Stimulated activated naive CD4-positive, alpha-beta T cell treated with Interleukin-2 at 50 U/mL for 16 hours (primary cell): ENCODE measurements around the gene MID1.

Experiments used
- DNase-seq: peaks from one replicate; lab custom pipeline; 2025; lab: John Stamatoyannopoulos, UW

MID1 gene

GRCh38 chrX:10529344-10529743 lies 91.0 kb downstream of the MID1 start:
- no peak for DNase-seq

GRCh38 chrX:10526451-10526850 lies 93.9 kb downstream of the MID1 start:
- no peak for DNase-seq

DNA sequence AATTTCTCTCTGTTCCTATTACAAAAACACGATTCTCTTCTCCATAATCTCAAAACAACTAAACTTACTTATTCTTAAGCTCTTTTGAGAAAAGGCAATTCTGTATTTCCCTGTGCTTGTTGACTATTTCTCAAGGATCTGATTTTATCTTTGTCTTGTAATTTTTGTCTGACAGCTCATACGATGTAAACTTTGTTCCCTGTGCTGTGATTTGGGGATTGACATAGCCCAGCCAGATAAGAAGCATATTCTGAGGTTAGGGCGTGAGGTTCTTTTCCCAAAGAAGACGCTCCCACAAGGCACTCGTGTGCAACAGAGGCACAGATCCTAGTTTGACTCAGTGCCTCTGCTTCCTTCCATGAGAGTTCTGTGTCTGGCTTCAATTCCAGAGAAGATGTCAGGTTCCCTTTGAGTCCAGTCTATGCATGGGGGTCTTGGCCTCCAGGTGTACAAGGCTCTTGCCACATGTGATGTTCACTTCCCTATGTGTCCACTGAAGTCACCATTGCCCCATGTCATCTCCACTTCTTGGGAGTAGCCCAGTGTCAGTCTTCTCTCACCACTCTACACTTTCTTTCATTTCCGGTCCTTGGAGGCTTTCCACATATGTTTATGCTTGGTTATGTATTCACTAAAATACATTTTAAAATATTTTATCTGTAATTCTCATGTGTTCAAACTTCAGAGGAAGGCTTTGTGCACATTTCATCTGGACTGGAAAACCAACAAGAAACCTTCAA lies 94.8 kb downstream of the MID1 start:
- DNase-seq, result no peak

DNA sequence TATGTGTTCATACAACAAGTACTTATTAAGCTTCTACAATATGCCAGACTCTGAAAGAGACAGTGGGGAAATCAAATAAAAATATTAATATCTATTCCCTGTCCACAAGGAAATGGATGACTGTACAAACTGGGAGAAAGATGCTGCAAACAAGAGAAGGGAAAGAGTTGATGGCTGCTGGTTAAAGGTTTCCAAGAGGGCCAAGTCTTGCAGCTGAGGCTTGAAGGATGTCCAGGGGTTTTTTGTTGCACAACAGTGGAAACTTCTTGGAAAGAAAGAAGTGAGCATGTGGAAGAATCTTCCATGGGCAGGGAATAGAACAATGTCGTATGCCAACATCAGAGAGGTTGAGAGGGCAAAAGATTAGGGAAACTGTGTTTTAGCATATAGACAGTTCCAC lies 95.8 kb downstream of the MID1 start:
- no peak for DNase-seq

DNA sequence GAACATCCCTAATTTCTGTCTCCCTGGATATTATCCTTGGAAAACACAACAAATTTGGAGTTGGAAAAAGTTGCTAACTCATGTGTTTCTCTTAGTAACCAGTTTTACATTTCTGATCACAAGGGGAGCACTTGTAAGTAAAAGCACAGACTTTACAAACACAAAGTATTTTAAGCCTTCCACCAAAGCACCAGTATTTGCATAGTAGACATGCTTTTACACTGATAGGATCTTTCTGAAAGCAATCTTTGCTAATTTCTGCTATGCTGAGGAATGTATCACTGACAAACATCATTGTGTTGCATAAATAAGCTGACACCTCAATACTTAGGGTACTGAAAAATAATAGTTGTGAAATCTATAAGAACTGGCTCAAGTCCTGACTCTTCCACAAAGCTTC lies 100.6 kb downstream of the MID1 start:
- no peak for DNase-seq

GRCh38 chrX:10519278-10519677 lies 101.1 kb downstream of the MID1 start:
- no peak for DNase-seq

DNA sequence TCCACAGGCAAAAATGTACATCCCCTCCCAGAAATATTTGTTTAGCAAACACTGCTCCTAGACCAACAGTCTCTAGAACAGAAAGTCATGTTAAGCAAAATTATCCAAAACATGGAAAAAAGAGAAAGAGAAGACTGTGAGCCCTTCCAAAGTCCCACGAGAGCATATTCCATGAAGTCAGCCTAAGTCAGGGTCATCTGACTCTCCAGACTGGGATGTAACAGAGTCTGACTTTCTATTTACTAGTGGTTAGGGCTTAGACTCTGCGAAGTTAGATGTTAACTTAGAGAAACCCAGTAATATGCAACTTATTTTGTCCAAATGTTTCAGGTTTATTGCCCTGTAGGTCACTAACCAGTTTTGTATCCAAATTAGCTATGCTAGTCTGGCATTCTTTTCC lies 102.3 kb downstream of the MID1 start:
- no peak for DNase-seq

DNA sequence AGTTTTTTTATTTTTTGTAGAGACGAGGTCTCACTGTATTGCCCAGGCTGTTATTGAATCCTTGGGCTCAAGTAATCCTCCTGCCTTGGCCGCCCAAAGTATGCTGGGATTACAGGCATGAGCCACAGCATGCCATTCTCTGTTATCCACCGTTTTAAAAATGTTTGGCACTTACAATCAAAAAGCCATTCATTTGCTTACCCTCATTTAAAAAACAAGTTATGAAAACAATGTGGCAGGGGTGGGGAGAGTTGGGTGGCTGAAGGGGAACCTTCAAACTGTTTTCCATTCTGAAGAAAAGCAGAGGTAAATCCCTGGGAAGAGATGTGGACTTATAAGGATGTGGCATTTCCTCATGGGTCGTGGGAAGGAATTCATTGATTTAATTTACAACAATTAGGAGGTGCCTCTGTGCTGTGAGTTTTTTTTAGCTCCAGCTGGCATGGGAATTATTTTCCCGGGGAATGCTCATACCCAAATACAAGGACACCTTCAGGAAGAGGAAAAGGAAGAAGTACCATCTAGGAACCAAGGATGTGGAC lies 103.5 kb downstream of the MID1 start:
- DNase-seq, result no peak

DNA sequence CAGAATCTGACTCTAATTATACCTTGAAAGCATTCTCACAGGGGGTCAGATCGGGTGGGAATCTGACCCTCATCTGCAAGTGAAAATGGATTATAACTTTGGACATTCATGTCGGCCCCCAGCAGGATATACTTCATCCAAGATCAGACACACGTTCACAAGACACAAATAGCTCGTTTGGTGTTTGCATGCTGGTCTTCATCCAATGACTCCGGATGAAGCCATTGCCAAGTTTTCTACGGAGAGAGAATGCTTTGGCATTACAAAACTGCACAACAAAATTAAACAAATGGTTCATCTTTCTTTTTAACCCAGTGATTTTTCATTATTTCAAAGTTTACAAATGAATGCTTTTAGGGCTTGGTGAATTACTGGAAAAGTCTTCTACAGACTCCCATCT lies 105.5 kb downstream of the MID1 start:
- no peak for DNase-seq

DNA sequence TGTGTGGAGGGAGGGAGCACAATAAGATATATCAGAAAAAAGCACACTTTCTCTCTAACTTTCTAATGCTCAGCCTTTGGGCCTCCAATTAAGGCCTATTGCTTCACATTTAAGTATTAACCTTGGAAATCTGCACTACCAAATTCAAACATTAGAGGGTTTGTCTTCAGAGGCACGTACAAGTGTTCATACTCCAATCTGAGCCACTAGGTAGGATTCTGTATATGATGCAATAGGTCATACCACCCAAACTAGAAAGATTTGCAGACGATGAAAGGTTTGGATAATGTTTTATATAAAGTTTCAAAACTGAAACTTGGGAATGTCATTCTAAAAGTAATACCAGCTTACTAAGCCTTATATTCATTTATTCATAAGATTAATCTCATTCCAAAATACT lies 106.4 kb downstream of the MID1 start:
- DNase-seq, result no peak

DNA sequence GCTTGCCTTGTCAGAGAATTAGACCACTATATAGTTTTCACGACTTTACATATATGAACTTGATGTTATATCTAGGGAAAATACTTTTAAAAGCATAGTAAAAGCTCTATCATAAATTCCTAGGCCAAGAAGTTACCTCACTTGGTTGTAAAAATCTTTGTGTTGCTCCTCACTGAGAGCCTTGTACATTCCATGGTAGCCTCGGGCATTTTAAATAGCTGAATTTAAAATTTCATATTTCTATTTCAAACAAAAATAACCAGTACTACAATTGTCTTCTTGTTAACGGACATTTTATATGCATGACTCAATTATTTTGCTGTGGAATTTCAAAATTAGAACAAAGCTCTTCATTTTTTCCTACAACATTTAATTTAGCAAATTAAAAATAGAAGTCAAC lies 107.6 kb downstream of the MID1 start:
- DNase-seq, result no peak

- DNase-seq, result no peak
Measured at GRCh38 chrX:10512258-10512657, 108.1 kb downstream of the MID1 start.

GRCh38 chrX:10509397-10509796 lies 111.0 kb downstream of the MID1 start:
- no peak for DNase-seq

GRCh38 chrX:10508891-10509290 lies 111.5 kb downstream of the MID1 start:
- DNase-seq, result no peak

DNA sequence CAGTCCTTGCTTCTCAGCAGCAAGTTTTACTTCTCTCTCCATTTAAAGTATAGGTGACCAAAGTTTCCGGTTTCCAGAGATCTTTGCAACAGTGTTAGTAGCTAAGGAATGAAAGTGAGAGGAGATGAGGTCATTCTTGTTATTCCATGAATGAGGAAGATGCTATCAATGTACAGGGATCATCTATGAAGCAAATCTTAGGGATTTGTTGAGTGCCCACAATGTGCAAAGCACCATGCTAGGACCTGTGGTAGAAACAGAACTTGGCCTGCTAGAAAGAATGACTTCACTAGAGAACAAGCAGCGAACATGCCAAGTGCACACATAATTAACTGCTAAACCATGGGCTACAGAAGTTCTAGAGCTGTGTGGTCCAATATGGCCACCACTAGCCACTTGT lies 112.5 kb downstream of the MID1 start:
- DNase-seq, result no peak

DNA sequence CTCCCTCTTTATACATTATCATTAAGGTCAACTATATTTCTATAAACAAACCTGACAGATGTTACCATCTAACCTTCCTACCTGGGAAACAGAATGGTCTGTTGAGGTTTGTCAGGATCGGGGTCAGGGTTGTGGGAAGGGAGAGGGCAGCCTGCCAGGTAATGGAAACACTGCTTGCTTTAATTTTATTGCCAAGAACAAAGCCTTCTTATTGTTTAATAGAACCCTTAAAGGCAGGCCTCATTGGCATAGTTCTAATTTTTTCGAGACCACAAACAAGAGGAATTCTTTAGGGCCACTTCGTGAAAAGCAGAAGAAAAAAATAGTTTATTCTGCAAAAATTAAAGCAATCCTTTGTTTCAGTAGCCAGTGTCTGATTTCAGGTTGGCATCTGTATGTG lies 113.2 kb downstream of the MID1 start:
- no peak for DNase-seq

DNA sequence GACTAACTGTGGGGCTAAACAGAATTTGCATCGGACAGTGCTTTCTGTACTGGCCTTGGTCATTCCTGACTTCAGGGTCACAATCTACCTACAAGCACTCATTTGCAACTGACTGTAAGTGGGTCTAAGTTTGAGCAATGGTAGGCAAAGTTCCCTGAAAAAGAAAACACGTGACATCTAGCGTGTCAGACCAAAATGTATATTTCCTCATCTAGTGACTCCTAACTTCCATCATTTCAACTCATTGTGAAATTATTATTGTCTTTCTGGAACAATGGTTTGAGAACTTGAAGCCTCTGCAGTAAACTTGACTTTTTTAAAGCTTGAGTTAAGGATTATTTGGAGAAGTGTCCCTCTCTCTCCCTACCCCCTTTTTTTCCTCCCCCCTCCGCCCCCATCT lies 113.6 kb downstream of the MID1 start:
- DNase-seq, result no peak

DNA sequence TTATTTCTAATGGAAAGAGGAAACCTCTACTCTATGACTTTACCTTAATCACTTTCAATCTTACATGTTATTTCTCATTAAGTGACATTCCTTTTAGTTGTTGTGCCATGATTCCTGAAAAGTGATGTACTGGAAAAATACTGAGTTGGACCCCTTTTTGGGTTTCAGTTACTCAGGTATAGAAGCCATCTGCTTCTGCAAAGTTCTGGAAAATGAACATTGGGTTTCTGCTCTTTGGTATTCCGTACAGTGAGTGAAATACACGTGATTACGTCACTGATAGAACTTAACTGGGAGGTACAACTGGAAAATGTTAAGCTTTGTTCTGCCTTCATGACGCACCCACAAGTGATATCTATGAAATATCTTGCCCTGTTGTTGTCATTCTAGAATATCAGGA lies 114.7 kb downstream of the MID1 start:
- no peak for DNase-seq

- no peak for DNase-seq
Measured at GRCh38 chrX:10502961-10503360, 117.4 kb downstream of the MID1 start.

GRCh38 chrX:10501611-10502010 lies 118.8 kb downstream of the MID1 start:
- no peak for DNase-seq

- DNase-seq, result no peak
Measured at GRCh38 chrX:10496345-10496965, 123.9 kb downstream of the MID1 start.

- no peak for DNase-seq
Measured at GRCh38 chrX:10495677-10496076, 124.7 kb downstream of the MID1 start.

DNA sequence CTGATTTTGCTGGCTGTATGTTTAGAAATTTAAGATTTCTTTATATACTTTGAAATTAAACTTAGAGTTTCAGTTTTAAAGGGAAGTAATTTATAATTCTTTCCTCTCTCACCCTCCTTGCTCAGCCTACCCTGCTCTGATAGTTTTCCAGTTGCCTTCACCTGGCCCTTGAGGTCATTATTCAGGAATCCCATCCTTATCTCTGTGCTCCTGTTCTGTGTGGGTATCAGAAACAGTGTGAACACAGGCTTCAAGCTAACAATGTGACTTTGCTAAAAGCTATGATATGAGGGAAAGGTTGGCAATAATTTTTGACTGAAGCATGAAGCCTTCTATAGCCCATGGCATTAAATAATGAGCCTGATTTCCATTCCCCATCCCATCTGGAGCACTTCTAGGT lies 128.1 kb downstream of the MID1 start:
- no peak for DNase-seq

DNA sequence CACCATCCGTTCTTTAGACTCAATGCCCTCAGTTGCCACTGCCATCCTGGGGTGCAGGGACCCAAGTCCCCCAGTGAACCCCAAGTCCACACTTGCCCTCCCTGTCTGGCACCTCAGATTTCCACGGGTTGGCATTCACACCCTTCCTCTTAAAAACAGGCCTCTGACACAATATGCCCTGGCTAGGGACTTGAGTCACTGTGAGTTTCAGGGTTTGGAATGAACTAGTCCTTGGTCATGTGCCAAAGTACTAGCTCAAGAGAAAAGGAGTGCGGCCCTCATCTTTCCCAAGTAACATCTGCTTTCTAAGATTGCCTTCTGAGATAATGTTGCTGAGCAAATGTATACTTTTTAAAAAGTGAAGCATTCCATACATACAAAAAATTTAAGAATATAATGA lies 134.0 kb downstream of the MID1 start:
- DNase-seq, result no peak
